SU-DHL-6 (cell line): ENCODE data around the gene STK17A.

Experiments
- CTCF ChIP-seq: fragments of 200-600 bp; sonication (generic); IDR thresholded peaks from one replicate; pipeline ENCODE4 v1.5.1; 2017; ENCODE audit warnings: antibody characterized with exemption, mild to moderate bottlenecking, low read length, moderate library complexity; ENCODE audit not compliant: insufficient read depth, poor library complexity, severe bottlenecking
- EZH2phosphoT487 ChIP-seq: fragments of 200-600 bp; sonication (generic), shearing (Covaris generic); conservative IDR thresholded peaks from 2 replicates; pipeline ENCODE4 v1.6.1; 2018; ENCODE audit warnings: mild to moderate bottlenecking, antibody characterized with exemption, low read length, moderate library complexity, mixed read lengths

- TF ChIP-seq CTCF (peak; percentile 21), EZH2phosphoT487 (no peak)
These were observed 701 bp downstream of the STK17A start for GRCh38 chr7:43583424-43584194.
